Measurements from ENCODE around the gene MRPL16. TPM values are rescaled to one million over a fixed set of nuclear protein-coding genes. Genes with fewer than 3 reads are reported as not detected.

MRPL16 gene
- total RNA-seq, 1 experiment from 2014 or later: 53.4 TPM

DNA sequence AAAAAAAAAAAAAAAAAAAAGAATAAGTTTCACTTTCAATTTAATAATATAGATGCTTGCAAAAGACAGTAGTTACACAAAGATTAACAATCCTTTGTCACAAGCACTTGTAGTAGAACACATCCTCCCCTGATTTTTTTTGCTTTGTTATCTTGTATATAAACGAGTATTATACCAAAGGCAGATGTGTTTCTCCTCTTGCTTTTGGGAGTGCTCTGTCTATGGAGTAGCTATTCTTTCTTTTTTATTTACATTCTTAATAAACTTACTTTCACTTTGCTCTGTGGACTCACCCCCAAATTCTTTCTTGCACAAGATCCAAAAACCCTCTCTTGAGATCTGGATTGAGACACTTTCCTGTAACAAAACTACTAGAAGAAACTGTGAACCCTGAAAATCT, 3.4 kb upstream of the MRPL16 start:
- intact Hi-C loops (cut with micrococcal nuclease; ENCODE audit: unreplicated experiment): no loop called here
- BruUV-seq (replicated peaks): no TSS peak

DNA sequence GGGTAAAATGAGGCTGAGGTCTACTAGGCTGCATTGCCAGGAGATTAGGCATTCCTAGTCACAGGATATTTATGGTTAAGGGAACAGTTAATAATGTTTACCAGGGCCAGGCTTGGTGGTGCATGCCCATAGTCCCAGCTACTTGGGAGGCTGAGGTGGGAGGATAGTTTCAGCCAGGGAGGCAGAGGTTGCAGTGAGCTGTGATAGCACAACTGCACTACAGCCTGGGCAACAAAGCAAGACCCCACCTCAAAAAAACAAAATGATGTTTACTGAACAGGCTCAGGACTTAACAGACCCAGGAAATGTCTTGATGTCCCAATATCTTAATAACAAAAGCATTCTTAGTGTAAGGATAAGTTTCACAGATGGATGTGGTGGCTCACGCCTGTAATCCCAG, 2.8 kb upstream of the MRPL16 start:
- H3K27me3 ChIP-seq (replicated peaks; ENCODE audit: insufficient read depth, low read depth, low read length, poor library complexity): no peaks in the 10 kb centered on the region
- POLR2A ChIA-PET (ENCODE audit: low non-redundant PET): interaction anchor here (0.6 kb wide), 1 partner anchor 185 kb away, joined by 7 read pairs; no protein-coding TSS in a partner anchor
- peaks cover 6% of the 10 kb centered on the region for H3K4me1 ChIP-seq (ENCODE audit: insufficient read depth, low read length, poor library complexity, severe bottlenecking)
- H3K27ac ChIP-seq (ENCODE audit: low read depth, low read length, poor library complexity, severe bottlenecking): no peak overlapping the region
- CTCF ChIA-PET: no interaction called here
- BruUV-seq (replicated peaks): no TSS peak
- DNase-seq (ENCODE audit: low spot score): no peak
- TF ChIP-seq, protein P1, sequence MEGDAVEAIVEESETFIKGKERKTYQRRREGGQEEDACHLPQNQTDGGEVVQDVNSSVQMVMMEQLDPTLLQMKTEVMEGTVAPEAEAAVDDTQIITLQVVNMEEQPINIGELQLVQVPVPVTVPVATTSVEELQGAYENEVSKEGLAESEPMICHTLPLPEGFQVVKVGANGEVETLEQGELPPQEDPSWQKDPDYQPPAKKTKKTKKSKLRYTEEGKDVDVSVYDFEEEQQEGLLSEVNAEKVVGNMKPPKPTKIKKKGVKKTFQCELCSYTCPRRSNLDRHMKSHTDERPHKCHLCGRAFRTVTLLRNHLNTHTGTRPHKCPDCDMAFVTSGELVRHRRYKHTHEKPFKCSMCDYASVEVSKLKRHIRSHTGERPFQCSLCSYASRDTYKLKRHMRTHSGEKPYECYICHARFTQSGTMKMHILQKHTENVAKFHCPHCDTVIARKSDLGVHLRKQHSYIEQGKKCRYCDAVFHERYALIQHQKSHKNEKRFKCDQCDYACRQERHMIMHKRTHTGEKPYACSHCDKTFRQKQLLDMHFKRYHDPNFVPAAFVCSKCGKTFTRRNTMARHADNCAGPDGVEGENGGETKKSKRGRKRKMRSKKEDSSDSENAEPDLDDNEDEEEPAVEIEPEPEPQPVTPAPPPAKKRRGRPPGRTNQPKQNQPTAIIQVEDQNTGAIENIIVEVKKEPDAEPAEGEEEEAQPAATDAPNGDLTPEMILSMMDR (conservative IDR thresholded peaks at IDR 0.05; ENCODE audit: low read depth, low read length): no peak
- no peak for TF ChIP-seq EZH2 (IDR thresholded peaks at IDR 0.05; ENCODE audit: borderline replicate concordance, low read depth, low read length, poor library complexity, severe bottlenecking)
- no peak overlapping the region for H3K4me3 ChIP-seq (ENCODE audit: low read depth, low read length, poor library complexity, severe bottlenecking)
- H3K9me3 ChIP-seq (ENCODE audit: low read depth, low read length, poor library complexity, severe bottlenecking): no peaks in the 10 kb centered on the region
- intact Hi-C loops (cut with micrococcal nuclease; ENCODE audit: unreplicated experiment): no loop called here
- H3K36me3 ChIP-seq (ENCODE audit: insufficient read depth, low read length, poor library complexity, severe bottlenecking): peaks cover 7% of the 10 kb centered on the region

More for the DNA sequence above, 3.4 kb upstream of the MRPL16 start:
- H3K9me3 ChIP-seq (ENCODE audit: low read depth, low read length, poor library complexity, severe bottlenecking): no peaks in the 10 kb centered on the region
- TF ChIP-seq, protein P1 (conservative IDR thresholded peaks at IDR 0.05; ENCODE audit: low read depth, low read length): no peak
- no peak for TF ChIP-seq EZH2 (IDR thresholded peaks at IDR 0.05; ENCODE audit: borderline replicate concordance, low read depth, low read length, poor library complexity, severe bottlenecking)
- H3K27me3 ChIP-seq (replicated peaks; ENCODE audit: insufficient read depth, low read depth, low read length, poor library complexity): no peaks in the 10 kb centered on the region
- DNase-seq (ENCODE audit: low spot score): no peak
- peaks cover under 1% of the 10 kb centered on the region for H3K36me3 ChIP-seq (ENCODE audit: insufficient read depth, low read length, poor library complexity, severe bottlenecking)
- ChIA-PET POLR2A (ENCODE audit: low non-redundant PET) (interaction anchor here (0.6 kb wide), 1 partner anchor 185 kb away, joined by 7 read pairs; no protein-coding TSS in a partner anchor), CTCF (no interaction called here)
- H3K4me1 ChIP-seq (ENCODE audit: insufficient read depth, low read length, poor library complexity, severe bottlenecking): peaks cover 6% of the 10 kb centered on the region
- no peak overlapping the region for H3K4me3 ChIP-seq (ENCODE audit: low read depth, low read length, poor library complexity, severe bottlenecking)
- H3K27ac ChIP-seq (ENCODE audit: low read depth, low read length, poor library complexity, severe bottlenecking): no peak overlapping the region

DNA sequence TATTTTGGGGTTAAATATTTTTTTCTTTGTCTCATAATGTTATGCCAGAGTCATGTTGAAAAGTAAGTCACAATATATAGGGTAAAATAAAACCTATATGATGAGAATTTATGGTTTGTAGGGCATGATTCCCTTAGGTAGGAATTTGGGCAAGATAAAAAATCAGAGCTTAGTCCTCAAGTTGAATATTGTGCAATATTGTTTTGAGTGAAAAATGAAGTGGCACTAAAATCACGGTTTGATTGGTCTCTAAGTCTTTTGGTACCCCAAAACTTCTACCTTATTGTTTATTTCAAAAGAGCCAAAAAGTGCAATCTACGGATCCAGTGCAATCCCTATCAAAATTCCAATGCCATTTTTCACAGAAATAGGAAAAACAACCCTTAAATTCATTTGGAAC, 1.6 kb upstream of the MRPL16 start:
- DNase-seq (ENCODE audit: low spot score): no peak
- peaks cover 6% of the 10 kb centered on the region for H3K4me1 ChIP-seq (ENCODE audit: insufficient read depth, low read length, poor library complexity, severe bottlenecking)
- no peak for TF ChIP-seq EZH2 (IDR thresholded peaks at IDR 0.05; ENCODE audit: borderline replicate concordance, low read depth, low read length, poor library complexity, severe bottlenecking)
- TF ChIP-seq, protein P1 (conservative IDR thresholded peaks at IDR 0.05; ENCODE audit: low read depth, low read length): no peak
- H3K9me3 ChIP-seq (ENCODE audit: low read depth, low read length, poor library complexity, severe bottlenecking): no peaks in the 10 kb centered on the region
- intact Hi-C loops (cut with micrococcal nuclease; ENCODE audit: unreplicated experiment): no loop called here
- H3K36me3 ChIP-seq (ENCODE audit: insufficient read depth, low read length, poor library complexity, severe bottlenecking): peaks cover 13% of the 10 kb centered on the region
- ChIA-PET CTCF (no interaction called here), POLR2A (ENCODE audit: low non-redundant PET) (no interaction called here)
- H3K4me3 ChIP-seq (ENCODE audit: low read depth, low read length, poor library complexity, severe bottlenecking): no peak overlapping the region
- no TSS peak for BruUV-seq (replicated peaks)
- no peaks in the 10 kb centered on the region for H3K27me3 ChIP-seq (replicated peaks; ENCODE audit: insufficient read depth, low read depth, low read length, poor library complexity)
- H3K27ac ChIP-seq (ENCODE audit: low read depth, low read length, poor library complexity, severe bottlenecking): no peak overlapping the region

All from A673 (cell line).